A673 (cell line): ENCODE measurements around the gene CYB5RL. TPM values are rescaled to one million over a fixed set of nuclear protein-coding genes. Genes with fewer than 3 reads are reported as not detected.

Source experiments
- BruUV-seq: library from RNA; stranded (reverse); fragments of 400-500 nt; replicated peaks from 2 replicates; lab custom pipeline; 2021; lab: Mats Ljungman, UMichigan
- CTCF ChIA-PET: fragments of 300-600 bp; sonication (Branson Sonifier 250); formaldehyde crosslinking; loops from one replicate; lab custom pipeline; 2022; ENCODE audit warnings: antibody characterized with exemption; lab: Charles Lee
- POLR2A ChIA-PET: fragments of 300-600 bp; sonication (Branson Sonifier 250); formaldehyde crosslinking; loops from one replicate; lab custom pipeline; 2022; ENCODE audit warnings: antibody characterized with exemption; ENCODE audit not compliant: low non-redundant PET; lab: Charles Lee
- DNase-seq: peaks from one replicate; pipeline ENCODE4 v3.0.0-alpha.2; 2015; ENCODE audit warnings: low spot score
- H3K27ac ChIP-seq: fragments of 200-600 bp; sonication (generic); 2 replicates; pipeline ENCODE4 v1.5.1; 2016; ENCODE audit warnings: mixed run types, low read depth, mild to moderate bottlenecking, mixed read lengths, antibody characterized with exemption, low read length; ENCODE audit not compliant: poor library complexity, severe bottlenecking
- H3K27me3 ChIP-seq: fragments of 200-600 bp; sonication (generic); replicated peaks from 2 replicates; pipeline ENCODE4 v1.6.1; 2017; ENCODE audit warnings: mixed run types, low read depth, mild to moderate bottlenecking, mixed read lengths, antibody characterized with exemption, low read length; ENCODE audit not compliant: insufficient read depth, poor library complexity
- H3K36me3 ChIP-seq: fragments of 200-600 bp; sonication (generic); 2 replicates; pipeline ENCODE4 v1.6.1; 2016; ENCODE audit warnings: mixed run types, mild to moderate bottlenecking, mixed read lengths, antibody characterized with exemption, low read length; ENCODE audit not compliant: insufficient read depth, poor library complexity, severe bottlenecking
- H3K4me1 ChIP-seq: fragments of 200-600 bp; sonication (generic); 2 replicates; pipeline ENCODE4 v1.6.1; 2017; ENCODE audit warnings: mixed run types, mild to moderate bottlenecking, mixed read lengths, antibody characterized with exemption, low read length; ENCODE audit not compliant: insufficient read depth, poor library complexity, severe bottlenecking
- H3K4me3 ChIP-seq: fragments of 200-600 bp; sonication (generic); 2 replicates; pipeline ENCODE4 v1.5.1; 2016; ENCODE audit warnings: low read depth, mixed run types, mild to moderate bottlenecking, mixed read lengths, low read length; ENCODE audit not compliant: poor library complexity, severe bottlenecking
- H3K9me3 ChIP-seq: fragments of 200-600 bp; sonication (generic); 2 replicates; pipeline ENCODE4 v1.6.1; 2016; ENCODE audit warnings: mixed run types, low read depth, mild to moderate bottlenecking, mixed read lengths, antibody characterized with exemption, low read length; ENCODE audit not compliant: poor library complexity, severe bottlenecking
- CTCF ChIP-seq: fragments of 300-800, 200-600 bp; sonication (generic); conservative IDR thresholded peaks from 2 replicates; pipeline ENCODE4 v1.5.1; 2017; ENCODE audit warnings: low read depth, mild to moderate bottlenecking, antibody characterized with exemption, low read length, moderate library complexity, mixed read lengths
- EZH2 ChIP-seq: fragments of 200-600 bp; sonication (generic); IDR thresholded peaks from 2 replicates; pipeline ENCODE4 v1.6.1; 2017; ENCODE audit warnings: borderline replicate concordance, low read depth, mild to moderate bottlenecking, mixed read lengths, antibody characterized with exemption, low read length; ENCODE audit not compliant: poor library complexity, severe bottlenecking
- intact Hi-C: fragments of 100-400 bp; cut with micrococcal nuclease; formaldehyde crosslinking; loops from one replicate; pipeline ENCODE4 v1.10.0; 2022; ENCODE audit not compliant: unreplicated experiment
- total RNA-seq: library from RNA; stranded (reverse); gene quantifications from 2 replicates; pipeline ENCODE4 v1.2.3, GENCODE V29; 2021

The CYB5RL gene
- total RNA-seq, 1 experiment from 2014 or later = 8.4 TPM

DNA sequence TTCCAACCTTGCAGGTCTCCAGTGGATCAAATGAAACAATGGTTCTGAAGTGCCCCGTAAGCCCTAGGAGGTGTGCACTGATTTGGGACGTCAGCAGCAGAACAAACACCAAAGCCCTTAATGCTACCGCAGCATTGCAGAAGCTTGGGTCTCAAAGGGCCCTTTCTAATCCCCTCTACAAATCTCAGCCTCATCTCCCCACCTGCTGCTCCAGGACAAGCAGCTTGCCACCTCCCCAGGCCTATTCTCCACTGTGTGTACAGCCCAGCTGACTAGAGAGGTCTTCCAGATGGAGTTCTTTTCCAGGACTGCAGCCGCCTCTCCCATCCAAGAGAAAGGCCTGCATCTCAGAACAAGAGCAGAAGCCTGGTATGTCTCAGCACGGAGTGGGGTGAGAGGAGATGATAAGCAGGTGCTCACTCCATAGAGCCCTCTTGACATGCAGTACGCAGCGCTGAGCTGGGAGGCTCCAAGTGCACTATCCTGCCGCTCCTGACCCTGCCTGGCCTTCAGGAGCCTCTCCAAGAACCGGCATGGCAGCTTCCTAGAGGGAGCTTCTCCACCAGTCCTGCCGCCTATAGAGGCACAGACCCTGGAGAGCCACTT, 46.4 kb upstream of the CYB5RL start:
- H3K4me1 ChIP-seq = no peaks in the 10 kb centered on the region
- no peaks in the 10 kb centered on the region for H3K27me3 ChIP-seq
- no TSS peak for BruUV-seq
- no peaks in the 10 kb centered on the region for H3K9me3 ChIP-seq
- TF ChIP-seq CTCF (no peak), EZH2 (no peak)
- no peak overlapping the region for H3K4me3 ChIP-seq
- no peak overlapping the region for H3K27ac ChIP-seq
- CTCF ChIA-PET = no interaction called here
- intact Hi-C loops = no loop called here
- DNase-seq = no peak
- H3K36me3 ChIP-seq = no peaks in the 10 kb centered on the region
- POLR2A ChIA-PET = no interaction called here

- intact Hi-C loops = no loop called here
- no peaks in the 10 kb centered on the region for H3K36me3 ChIP-seq
- no peak overlapping the region for H3K4me3 ChIP-seq
- no peaks in the 10 kb centered on the region for H3K4me1 ChIP-seq
- DNase-seq = no peak
- ChIA-PET POLR2A (no interaction called here), CTCF (no interaction called here)
- no peak overlapping the region for H3K27ac ChIP-seq
- H3K9me3 ChIP-seq = no peaks in the 10 kb centered on the region
- no peak for TF ChIP-seq CTCF
- no peak for TF ChIP-seq EZH2
- BruUV-seq = no TSS peak
- no peaks in the 10 kb centered on the region for H3K27me3 ChIP-seq
Observed at GRCh38 chr1:54245501-54245900, 45.7 kb upstream of the CYB5RL start.

DNA sequence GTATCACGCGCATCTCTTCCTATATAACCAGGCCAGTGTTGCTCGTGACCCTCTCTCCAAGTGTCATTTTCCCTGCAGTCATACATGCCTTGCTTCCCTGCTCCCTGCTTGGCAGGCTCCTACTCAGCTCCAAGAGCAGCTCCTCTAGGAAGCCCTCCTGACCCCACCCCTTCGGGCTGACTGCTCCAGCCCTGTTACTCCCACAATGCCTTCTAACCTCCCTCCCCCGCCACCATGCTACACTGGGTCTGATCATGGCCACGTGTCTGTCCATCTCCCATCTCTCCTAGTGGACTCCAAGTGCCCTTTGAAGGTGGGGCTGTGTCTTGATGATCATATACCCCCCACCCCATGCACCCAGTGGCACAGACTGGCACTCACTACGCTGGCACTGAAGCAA, 44.8 kb upstream of the CYB5RL start:
- Histone ChIP-seq H3K36me3 (no peaks in the 10 kb centered on the region), H3K4me3 (no peak overlapping the region), H3K27me3 (no peaks in the 10 kb centered on the region), H3K4me1 (no peaks in the 10 kb centered on the region), H3K9me3 (no peaks in the 10 kb centered on the region), H3K27ac (no peak overlapping the region)
- BruUV-seq = no TSS peak
- ChIA-PET POLR2A (no interaction called here), CTCF (no interaction called here)
- no peak for TF ChIP-seq EZH2
- no peak for TF ChIP-seq CTCF
- intact Hi-C loops = no loop called here
- DNase-seq = no peak
